ENCODE data around the gene CHD2.
"Not testable (repeated sequence)": the region's sequence is repeated elsewhere in the genome, so short reads cannot be mapped to it uniquely, and the experiment has no call there.

CHD2 gene

DNA sequence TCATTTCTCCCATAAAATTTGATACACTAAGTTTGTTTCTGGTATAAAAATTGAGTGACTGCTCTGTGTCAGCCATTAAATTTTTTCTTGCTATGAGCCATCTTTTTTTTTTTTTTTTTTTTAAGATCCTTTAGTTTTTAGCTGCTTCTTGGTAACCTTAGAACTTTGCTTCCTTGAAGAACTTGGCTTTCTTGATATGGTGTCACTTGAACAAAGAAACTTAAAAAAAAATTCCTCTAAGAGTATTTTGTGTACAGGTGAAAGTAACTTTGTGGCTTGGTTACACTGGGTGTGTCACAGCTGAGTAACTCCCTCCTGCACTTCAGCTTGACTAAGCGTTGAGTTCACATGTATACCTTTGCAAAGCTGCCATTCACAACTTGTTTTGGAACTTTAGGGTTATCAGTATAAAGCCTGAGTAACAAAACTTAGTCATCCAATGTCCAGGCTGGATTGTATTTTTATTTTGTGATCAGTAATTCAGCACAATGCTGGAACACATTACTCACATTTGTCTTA is 6.5 kb downstream of the CHD2 start:
- DNase-seq, result no peak

- no peak for DNase-seq
Observed at GRCh38 chr15:92907229-92907628, 7.1 kb downstream of the CHD2 start.

DNA sequence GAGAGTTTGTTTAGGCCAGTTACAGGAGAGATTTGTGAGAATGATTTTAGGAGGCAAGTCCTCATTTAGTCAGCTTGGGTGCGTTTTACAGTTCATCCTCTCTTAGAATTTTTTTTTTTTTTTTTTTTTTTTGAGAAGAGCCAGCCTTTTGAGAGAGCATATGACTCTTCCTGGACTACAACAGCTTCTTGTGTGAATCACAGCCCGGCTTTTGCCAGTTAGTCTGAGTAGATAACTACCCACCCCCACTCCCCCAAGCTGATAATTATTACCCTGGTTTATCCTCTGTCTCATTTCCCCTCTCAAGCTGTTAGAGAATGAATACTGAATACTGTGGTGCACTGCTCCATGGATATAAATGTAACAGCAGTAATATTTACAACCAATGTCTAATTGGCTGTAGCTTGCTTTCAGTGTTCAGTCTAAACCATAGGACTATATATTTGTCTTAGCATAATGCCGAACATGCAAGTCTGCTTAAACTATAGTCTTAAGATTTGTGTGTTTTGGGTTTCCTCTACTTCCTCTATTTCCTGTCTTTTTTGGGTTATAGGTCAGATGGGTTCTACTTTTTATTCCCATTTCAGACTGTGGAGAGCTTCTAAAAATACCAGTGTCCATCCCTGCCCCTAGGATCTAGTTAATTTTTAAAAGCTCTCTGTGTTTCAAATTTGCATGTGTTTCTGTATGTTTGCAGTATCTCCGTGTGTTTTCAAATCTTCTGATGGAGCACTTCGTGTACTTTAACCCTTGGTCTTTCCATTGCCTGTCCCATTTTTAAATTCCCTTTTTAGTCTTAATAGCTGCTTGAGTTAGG is 8.0 kb downstream of the CHD2 start:
- DNase-seq, result no peak

DNA sequence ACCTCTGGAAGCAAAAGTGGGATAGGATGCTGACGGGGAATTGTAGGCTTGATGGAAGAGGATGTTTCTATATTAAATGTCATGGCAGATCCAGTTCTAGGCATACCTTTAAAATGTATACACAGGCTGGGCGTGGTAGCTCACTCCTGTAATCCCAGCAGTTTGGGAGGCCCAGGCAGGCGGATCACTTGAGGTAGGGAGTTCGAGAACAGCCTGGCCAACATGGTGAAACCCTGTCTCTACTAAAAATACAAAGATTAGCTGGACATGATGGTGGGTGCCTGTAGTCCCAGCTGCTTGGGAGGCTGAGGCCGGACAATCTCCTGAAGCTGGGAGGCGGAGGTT is 8.6 kb downstream of the CHD2 start:
- no peak for DNase-seq

DNA sequence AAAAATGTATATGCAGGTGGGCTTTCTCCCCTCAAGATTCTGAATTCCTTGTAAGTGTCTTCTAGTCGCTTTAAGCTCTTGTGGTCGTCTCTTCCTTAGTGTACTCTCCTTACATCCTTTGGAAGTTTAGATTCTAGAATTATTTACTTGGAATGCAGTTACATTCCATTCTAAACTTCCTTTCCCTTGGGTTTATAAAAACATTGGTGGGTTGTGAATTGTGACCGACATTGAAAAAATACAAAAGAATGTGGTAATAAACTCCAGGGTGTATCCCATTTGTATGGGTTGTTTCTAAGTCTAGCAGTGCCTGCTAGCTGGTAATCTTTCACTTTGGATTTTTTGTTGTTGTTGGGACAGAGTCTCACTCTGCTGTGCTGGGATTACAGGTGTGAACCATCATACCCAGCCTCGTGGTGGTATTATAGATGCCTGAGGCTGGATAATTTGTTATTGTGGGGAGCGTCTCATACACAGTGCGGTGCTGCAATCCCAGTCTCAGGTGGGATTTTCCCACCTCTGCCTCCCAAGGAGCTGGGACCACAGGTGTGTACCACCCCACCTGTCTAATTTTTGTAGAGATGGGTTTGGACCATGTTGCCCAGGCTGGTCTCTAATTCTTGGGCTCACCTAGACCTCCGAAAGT is 9.1 kb downstream of the CHD2 start:
- DNase-seq, result no peak

DNA sequence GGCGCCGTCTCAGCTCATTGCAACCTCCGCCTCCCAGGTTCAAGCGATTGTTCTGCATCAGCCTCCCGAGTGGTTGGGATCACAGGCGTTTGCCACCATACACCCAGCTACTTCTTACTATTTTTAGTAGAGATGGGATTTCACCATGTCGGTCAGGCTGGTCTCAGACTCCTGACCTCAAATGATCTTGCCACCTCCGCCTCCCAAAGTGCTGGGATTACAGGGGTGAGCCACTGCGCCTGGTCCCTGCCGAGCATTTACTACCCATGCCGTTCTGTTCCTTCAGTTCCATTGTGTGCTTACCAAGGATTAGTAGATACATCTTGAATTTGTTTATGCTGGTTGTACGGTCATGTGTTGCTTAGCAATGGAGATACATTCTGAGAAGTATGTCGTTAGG is 10.3 kb downstream of the CHD2 start:
- no peak for DNase-seq

GRCh38 chr15:92914103-92914499 is 14.0 kb downstream of the CHD2 start:
- DNase-seq, result no peak

DNA sequence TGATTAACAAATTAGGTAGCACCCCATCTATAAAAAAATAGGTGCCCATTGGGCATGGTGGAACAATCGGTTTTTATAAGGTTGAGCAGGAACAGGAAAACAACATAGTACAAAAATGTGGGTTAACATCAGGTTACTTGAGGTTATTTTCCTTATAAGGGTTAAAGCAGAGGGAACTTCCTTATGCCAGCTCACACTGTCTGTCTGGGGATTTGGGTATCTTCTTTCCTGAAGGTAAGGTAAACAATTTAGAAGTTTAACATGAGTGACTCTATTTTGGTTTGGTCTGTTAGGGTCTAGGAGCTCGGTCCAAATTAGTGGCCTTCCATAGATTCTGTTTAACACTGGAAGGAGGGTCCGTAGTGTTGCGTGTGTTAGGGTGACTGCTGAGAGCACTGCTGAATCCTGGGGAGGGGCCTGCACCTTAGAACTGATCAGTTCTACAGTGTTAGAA is 14.7 kb downstream of the CHD2 start:
- DNase-seq, result no peak

- DNase-seq, result no peak
Observed at GRCh38 chr15:92915766-92916435, 15.8 kb downstream of the CHD2 start.

DNA sequence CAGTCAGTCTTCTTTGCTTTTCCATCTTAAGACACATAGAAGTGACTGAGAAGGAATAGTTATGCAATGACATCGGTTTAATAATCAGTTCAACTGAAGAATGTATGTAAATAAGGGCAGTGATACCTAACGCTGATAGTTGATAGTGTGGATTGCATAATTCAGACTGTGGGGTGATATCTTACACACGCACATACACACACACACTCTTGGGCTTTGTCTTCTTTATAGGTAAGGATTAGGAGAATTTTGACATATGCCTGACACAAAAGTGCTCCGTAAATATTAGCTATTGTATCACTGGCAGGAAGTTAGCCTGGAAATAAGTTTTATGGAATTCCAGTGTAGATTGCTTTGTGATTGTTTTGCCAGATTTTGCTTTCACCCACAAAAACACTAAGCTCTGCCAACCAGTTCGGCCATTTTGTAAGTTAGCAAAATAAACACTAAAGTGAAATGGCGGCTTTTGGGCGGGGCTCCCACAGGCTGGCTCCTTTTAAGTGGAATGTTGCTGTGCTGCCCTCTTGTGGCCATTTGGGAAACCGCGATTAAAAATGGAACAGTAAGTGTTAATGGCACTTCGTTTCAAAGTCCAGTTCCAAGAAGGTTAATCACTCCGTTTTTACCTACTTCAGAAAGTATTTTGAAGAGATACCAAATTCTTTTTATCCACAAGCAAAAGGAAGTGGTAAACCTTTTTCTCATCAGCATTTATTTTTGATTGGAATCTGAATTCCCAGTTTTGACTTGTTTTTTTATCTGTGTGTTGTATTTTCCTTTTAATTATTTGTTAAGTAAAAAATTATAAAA is 17.7 kb downstream of the CHD2 start:
- peak; percentile 88 for DNase-seq

DNA sequence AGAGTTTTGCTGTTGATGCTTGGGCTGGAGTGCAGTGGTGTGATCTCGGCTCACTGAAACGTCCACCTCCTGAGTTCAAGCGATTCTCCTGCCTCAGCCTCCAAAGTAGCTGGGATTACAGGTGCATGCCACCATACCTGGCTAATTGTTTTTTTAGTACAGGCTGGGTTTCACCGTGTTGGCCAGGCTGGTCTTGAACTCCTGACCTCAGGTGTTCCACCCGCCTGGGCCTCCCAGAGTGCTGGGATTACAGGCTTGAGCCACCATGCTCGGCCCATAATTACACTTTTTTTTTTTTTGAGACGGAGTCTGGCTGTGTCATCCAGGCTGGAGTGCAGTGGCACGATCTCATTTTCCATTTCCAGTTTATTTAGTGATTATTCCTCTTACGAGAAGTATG is 18.8 kb downstream of the CHD2 start:
- not testable (repeated sequence) for DNase-seq

DNA sequence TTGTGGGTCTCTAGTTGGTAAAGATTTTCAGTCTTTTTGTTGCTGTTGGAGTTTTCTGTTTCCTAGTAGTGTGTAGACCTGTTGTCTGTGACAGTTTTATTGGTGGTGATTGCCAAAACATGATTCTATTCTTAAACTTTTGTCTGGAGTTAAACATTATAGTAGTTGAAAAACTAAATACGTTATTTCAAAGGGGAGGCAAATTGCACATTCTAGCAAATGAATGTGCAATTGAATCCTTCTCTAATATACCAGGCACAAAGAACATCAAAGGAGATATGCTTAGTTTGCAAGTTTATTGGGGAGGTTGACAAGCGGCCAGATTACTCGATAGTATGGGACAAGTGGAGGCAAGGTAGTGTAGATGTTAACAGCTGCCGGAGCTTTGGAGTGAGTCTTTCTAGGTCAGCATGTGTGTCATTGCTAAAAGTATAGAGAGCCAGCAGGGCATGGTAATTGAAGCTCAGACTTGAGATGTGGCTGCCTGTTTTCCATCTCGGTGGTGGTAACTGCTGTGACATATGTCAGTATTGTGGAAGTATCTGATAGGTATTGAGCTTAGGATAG is 20.6 kb downstream of the CHD2 start:
- no peak for DNase-seq

DNA sequence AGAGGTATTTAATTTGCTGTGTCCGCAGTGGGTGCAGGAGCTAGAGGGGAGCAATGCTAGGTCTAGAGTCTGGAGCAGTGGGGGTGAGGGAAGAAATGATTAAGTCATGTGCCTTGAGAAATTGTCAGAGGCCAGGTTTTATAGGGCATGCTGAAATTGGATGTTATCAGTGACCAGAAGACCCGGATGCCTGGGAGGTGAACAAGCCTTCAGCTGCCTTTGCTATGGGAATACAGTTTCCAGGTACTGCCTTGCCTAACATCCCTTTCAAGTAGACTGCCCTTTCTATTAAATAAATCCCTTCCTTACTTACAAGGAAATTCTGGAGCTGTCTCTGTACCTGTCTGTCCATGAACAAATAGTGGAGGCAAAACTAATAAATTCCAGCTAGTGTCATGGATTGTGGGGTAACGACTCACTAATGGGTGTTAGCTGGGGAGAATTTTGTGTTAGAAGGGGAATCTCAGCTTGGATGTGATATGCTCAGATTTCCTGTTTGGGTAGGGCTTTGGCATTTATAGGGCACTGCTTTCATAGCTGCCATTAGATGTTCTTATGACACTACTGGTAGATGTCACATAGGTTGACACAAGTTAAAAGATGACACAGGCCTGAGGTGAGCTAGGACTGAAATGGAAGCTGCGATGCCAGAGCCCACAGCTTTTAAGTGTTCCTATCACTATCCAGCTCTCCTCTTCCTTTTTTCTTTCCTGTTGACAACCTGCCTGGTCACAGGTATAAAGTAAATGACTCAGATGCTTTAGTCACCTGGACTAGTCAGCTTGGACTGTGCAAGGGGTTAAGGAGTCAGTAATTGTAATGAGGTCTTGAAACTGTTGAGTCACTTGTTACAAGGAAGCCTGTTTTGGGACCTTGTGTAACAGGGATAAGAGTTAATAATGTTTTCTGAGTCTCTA is 21.3 kb downstream of the CHD2 start:
- DNase-seq, result no peak

GRCh38 chr15:92922418-92923002 is 22.4 kb downstream of the CHD2 start:
- no peak for DNase-seq

DNA sequence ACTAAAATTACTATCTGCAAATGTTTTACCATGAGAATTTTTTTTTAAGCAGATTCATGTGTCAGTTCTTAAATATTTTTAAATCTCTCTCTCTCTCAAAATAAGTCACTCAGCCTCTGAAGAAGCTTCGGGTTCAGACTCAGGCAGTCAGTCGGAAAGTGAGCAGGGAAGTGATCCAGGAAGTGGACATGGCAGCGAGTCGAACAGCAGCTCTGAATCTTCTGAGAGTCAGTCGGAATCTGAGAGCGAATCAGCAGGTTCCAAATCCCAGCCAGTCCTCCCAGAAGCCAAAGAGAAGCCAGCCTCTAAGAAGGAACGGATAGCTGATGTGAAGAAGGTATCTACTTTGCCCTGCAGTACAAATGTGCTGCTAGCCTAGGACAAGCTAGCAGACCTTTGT is 24.1 kb downstream of the CHD2 start:
- DNase-seq, result no peak

DNA sequence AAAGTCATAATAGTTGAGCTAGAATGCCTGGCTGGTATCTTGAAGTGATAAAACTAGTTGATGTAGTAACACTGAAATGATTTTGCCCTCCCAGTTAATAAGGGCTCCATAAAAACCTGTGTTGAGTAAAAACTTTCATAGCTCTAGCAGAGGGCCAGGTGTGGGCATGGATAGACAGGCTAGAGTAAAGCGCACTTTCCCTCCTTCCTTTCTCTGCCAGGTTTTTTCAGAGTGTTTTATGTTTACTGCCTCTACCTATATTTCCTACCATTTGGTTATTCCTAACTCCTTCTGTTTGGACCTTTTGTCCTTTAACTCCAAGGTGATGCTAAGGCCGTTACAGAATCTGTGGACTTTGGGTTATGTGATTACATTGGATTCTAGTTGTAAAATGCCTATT is 25.3 kb downstream of the CHD2 start:
- DNase-seq, result no peak

GRCh38 chr15:92928225-92928750 is 28.2 kb downstream of the CHD2 start:
- no peak for DNase-seq

DNA sequence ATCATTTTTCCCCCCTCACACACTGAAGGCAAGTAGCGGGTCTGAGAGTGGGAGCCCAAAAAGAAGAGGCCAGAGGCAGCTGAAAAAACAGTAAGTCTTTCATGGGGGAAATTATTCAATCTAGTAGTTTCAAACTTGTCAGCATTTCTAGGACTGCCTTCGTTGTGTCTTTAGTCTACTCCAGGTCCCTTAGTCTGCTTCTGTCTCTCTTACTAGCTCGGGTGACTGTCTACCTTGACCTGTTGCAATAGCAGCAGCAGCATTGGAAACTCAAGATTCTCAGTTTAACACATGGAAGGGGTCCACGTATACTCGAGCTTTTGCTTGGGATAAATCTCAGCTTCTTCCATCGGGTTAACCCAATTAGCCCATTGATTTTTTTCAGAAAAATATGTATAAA is 28.9 kb downstream of the CHD2 start:
- no peak for DNase-seq

DNA sequence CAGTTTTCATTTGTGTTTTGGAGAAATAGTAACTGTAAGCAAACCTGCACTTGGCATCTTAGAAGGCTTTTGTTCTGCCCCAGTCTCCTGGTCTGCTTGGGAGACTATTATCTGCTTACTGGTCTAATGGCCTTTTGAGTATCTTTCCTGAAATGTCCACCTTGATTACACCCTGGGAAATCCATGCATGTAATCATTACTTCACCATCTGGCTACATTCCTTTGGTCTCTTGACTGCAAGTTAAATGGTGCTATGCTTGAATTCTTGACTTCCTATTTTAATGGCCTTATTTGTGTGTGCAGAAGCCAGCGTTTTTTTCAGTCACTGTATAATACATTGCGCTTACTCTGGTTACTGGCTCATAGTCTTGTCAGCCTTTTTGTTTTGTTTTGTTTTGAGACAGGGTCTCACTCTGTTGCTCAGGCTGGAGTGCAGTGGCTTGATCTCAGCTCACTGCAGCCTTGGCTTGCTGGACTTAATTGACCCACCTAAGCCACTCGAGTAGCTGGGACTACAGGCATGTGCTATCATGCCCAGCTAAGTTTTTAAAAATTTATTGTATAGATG is 30.0 kb downstream of the CHD2 start:
- no peak for DNase-seq

DNA sequence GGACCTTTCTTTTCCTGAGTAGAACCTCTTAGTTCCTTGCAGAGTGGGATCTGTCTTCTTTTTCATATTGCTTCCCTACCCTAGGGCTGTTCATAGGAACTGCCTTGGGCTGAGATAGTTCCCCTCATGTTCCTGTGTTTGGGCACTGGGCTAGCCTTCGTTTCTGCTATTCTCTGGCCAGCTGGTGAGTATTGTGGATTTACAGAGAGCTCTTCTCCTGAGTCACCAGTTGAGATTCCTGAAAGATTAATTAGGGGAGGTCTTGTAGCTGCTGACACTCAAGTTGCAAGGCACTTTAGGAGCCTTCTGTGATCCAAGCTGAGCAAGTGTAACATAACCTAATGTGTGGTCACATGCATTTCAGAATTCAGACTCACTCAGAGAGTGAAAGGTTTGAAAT is 30.7 kb downstream of the CHD2 start:
- no peak for DNase-seq
